ENCODE measurements around the gene PDE9A. TPM values are rescaled to one million over a fixed set of nuclear protein-coding genes. Genes with fewer than 3 reads are reported as not detected.

PDE9A gene
- total and polyA plus RNA-seq, 2 donors (not counting 3 experiments of a cell fraction or from before 2014, with no cell fraction given), result 0.28 to 2.2 TPM

DNA sequence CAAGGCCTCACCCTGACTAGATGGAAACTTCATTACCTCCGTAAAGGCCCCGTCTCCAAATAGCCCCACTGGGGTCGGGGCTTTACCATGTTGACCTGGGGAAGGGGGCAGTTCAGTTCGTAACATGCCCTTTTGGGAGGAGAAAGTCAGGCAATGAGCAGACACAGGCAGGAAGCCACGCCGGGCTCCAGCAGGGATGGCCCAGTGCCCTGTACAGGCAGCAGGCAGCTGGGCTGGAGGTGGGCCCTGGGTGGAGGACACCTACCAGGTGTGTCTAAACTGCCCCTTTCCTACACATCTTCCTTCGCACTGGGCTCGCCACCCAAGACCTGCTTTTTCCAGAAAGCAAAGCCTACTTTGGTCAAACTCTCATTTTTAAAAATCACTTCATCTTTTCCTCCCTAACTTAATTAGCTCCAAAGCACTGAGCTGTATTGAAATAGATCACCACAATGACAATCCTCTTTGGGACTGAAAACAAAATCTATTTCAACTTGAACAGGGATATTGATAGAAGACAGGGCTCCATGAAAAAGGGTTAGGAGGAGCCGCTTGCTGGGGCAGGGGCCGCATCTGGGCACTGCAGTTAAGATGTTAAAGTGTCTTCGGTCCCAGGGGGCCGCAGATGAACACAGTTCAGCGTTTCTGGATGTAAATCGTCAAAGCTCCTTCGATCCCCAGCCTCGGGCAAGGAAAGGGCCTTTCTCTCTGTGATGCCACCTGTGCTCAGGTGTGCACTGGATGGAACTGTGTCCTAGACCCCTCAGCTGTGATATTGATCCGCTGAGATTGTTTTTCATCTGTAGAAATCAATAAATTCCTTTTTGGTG, 104.6 kb downstream of the PDE9A start:
- no peak overlapping the region for H3K27ac ChIP-seq (ENCODE audit: insufficient read depth, low read depth, low read length)
- FAIRE-seq (no peak), DNase-seq (ENCODE audit: low read depth, low spot score) (no peak)
- H2AFZ ChIP-seq (ENCODE audit: low read depth, low read length), result no peak overlapping the region
- H3K27me3 ChIP-seq (ENCODE audit: control insufficient read depth in 2 of 2, insufficient read depth in 2 of 2, low read length in 2 of 2), result no peaks in the 10 kb centered on the region
- dilution Hi-C loops (cut with MboI; ENCODE audit: extremely low pct_ligation_motif_present, low sequenced_read_pairs), result no loop called here
- no peaks in the 10 kb centered on the region for H4K20me1 ChIP-seq (replicated peaks; ENCODE audit: control insufficient read depth, extremely low read depth, insufficient read depth, low read length)
- ChIA-PET POLR2A (no interaction called here), CTCF (interaction anchor here (1.0 kb wide), 1 partner anchor 11 kb away, joined by 3 read pairs; no protein-coding TSS in a partner anchor)
- TF ChIP-seq EZH2 (IDR thresholded peaks at IDR 0.05; ENCODE audit: borderline replicate concordance, low read depth, low read length, severe bottlenecking) (no peak), GATA2 (IDR thresholded peaks at IDR 0.05; ENCODE audit: insufficient read depth, insufficient read length, low read depth, low read length) (no peak), FOS (IDR thresholded peaks at IDR 0.05; ENCODE audit: borderline replicate concordance, insufficient read depth, low read length) (no peak), JUN (IDR thresholded peaks at IDR 0.05; ENCODE audit: borderline replicate concordance, insufficient read depth, insufficient read length, low read depth) (no peak), POLR2AphosphoS5 (IDR thresholded peaks at IDR 0.05; ENCODE audit: insufficient read depth, low read depth, low read length) (no peak), POLR2A (IDR thresholded peaks at IDR 0.05; ENCODE audit: low read depth, low read length) (no peak), MYC (IDR thresholded peaks at IDR 0.05; ENCODE audit: low read depth, low read length) (no peak)
- TF ChIP-seq, protein P1, sequence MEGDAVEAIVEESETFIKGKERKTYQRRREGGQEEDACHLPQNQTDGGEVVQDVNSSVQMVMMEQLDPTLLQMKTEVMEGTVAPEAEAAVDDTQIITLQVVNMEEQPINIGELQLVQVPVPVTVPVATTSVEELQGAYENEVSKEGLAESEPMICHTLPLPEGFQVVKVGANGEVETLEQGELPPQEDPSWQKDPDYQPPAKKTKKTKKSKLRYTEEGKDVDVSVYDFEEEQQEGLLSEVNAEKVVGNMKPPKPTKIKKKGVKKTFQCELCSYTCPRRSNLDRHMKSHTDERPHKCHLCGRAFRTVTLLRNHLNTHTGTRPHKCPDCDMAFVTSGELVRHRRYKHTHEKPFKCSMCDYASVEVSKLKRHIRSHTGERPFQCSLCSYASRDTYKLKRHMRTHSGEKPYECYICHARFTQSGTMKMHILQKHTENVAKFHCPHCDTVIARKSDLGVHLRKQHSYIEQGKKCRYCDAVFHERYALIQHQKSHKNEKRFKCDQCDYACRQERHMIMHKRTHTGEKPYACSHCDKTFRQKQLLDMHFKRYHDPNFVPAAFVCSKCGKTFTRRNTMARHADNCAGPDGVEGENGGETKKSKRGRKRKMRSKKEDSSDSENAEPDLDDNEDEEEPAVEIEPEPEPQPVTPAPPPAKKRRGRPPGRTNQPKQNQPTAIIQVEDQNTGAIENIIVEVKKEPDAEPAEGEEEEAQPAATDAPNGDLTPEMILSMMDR (IDR thresholded peaks at IDR 0.05; ENCODE audit: extremely low read depth in 1 of 2, insufficient read depth in 1 of 2, low read depth in 1 of 2, low read length in 2 of 2), result no peak
- TF ChIP-seq, protein P2, sequence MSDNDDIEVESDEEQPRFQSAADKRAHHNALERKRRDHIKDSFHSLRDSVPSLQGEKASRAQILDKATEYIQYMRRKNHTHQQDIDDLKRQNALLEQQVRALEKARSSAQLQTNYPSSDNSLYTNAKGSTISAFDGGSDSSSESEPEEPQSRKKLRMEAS (IDR thresholded peaks at IDR 0.05; ENCODE audit: insufficient read depth, insufficient read length), result no peak
- no peak overlapping the region for H3K4me2 ChIP-seq (ENCODE audit: insufficient read depth, low read length)
- no peaks in the 10 kb centered on the region for H3K79me2 ChIP-seq (ENCODE audit: control insufficient read depth, insufficient read depth, low read length)
- intact Hi-C loops (cut with micrococcal nuclease), result no loop called here
- no peaks in the 10 kb centered on the region for H3K4me1 ChIP-seq (ENCODE audit: control insufficient read depth, extremely low read depth, insufficient read depth, low read length)
- H3K4me3 ChIP-seq (replicated peaks in 1 of 3; ENCODE audit: insufficient read depth in 1 of 3, low read depth in 1 of 3, low read length in 3 of 3), result no peak overlapping the region
- no TSS peak for BruUV-seq (replicated peaks)
- no peaks in the 10 kb centered on the region for H3K9me1 ChIP-seq (replicated peaks; ENCODE audit: control insufficient read depth, extremely low read depth, insufficient read depth, low read length)
- H3K9me3 ChIP-seq (replicated peaks; ENCODE audit: control insufficient read depth, insufficient read depth, low read length), result no peaks in the 10 kb centered on the region
- no peak overlapping the region for H3K9ac ChIP-seq (replicated peaks; ENCODE audit: extremely low read depth, insufficient read depth, low read length)
- no peaks in the 10 kb centered on the region for H3K36me3 ChIP-seq (ENCODE audit: control insufficient read depth in 2 of 2, extremely low read depth in 1 of 2, insufficient read depth in 2 of 2, low read length in 2 of 2)
